Stimulated activated naive B cell treated with anti-CD40 and anti-IgM and Interleukin-4, amounts not matched to agents 10 μg/mL and 1 μg/mL and 100 μg/mL, for 72 hours (primary cell): ENCODE measurements around the gene ELFN1.

Experiments used
- ATAC-seq, 2 donors: fragments of 150-1000 bp; cut with Tn5 transposase; replicated peaks; 2 replicates each; pipeline ENCODE4 v1.10.0; 2021; ENCODE audit warnings: moderate library complexity in 1 of 2
- DNase-seq: peaks from one replicate; pipeline ENCODE4 v3.0.0; 2021
- H3K27ac Mint-ChIP-seq: one replicate; pipeline ENCODE4 v1.8.0; 2022; ENCODE audit warnings: mild to moderate bottlenecking, mixed read lengths
- H3K27me3 Mint-ChIP-seq, 2 donors: one replicate each; pipeline ENCODE4 v1.8.0; 2022; ENCODE audit warnings: mixed read lengths in 2 of 2
- H3K36me3 Mint-ChIP-seq, 2 donors: one replicate each; pipeline ENCODE4 v1.8.0; 2022; ENCODE audit warnings: mixed read lengths in 2 of 2, mild to moderate bottlenecking in 1 of 2
- H3K4me1 Mint-ChIP-seq, 2 donors: one replicate each; pipeline ENCODE4 v1.8.0; 2022; ENCODE audit warnings: mixed read lengths in 2 of 2, mild to moderate bottlenecking in 1 of 2
- H3K4me3 Mint-ChIP-seq, 2 donors: one replicate each; pipeline ENCODE4 v1.8.0; 2022; ENCODE audit warnings: mild to moderate bottlenecking in 2 of 2, mixed read lengths in 2 of 2, moderate library complexity in 1 of 2
- H3K9me3 Mint-ChIP-seq, 2 donors: one replicate each; pipeline ENCODE4 v1.8.0; 2022; ENCODE audit warnings: mixed read lengths in 2 of 2, mild to moderate bottlenecking in 1 of 2

Gene ELFN1

GRCh38 chr7:1727812-1728570 lies 57.9 kb downstream of the ELFN1 start:
- peaks cover 0 to 3% of the 10 kb centered on the region in 2 donors for H3K36me3 Mint-ChIP-seq
- H3K4me1 Mint-ChIP-seq: no peaks in the 10 kb centered on the region
- H3K9me3 Mint-ChIP-seq: no peaks in the 10 kb centered on the region
- peaks cover 15 to 20% of the 10 kb centered on the region in 2 donors for H3K27me3 Mint-ChIP-seq
- no peak overlapping the region for H3K4me3 Mint-ChIP-seq
- ATAC-seq (no peak), DNase-seq (no peak)
- H3K27ac Mint-ChIP-seq: no peak overlapping the region

GRCh38 chr7:1729183-1729582 lies 59.1 kb downstream of the ELFN1 start:
- Mint-ChIP-seq H3K4me3 (no peak overlapping the region), H3K9me3 (no peaks in the 10 kb centered on the region), H3K4me1 (no peaks in the 10 kb centered on the region), H3K27ac (no peak overlapping the region), H3K36me3 (peaks cover 0 to 3% of the 10 kb centered on the region in 2 donors), H3K27me3 (peaks cover 15 to 23% of the 10 kb centered on the region in 2 donors)
- ATAC-seq: no peak
- DNase-seq: no peak

GRCh38 chr7:1729773-1730172 lies 59.7 kb downstream of the ELFN1 start:
- H3K27me3 Mint-ChIP-seq: peaks cover 15 to 20% of the 10 kb centered on the region in 2 donors

GRCh38 chr7:1732072-1732471 lies 62.0 kb downstream of the ELFN1 start:
- Mint-ChIP-seq H3K27ac (no peak overlapping the region), H3K4me1 (no peaks in the 10 kb centered on the region)

More at GRCh38 chr7:1729773-1730172, 59.7 kb downstream of the ELFN1 start:
- no peak for DNase-seq
- ATAC-seq: no peak
- H3K4me1 Mint-ChIP-seq: no peaks in the 10 kb centered on the region
- H3K36me3 Mint-ChIP-seq: peaks cover 0 to 3% of the 10 kb centered on the region in 2 donors
- H3K4me3 Mint-ChIP-seq: no peak overlapping the region
- no peaks in the 10 kb centered on the region for H3K9me3 Mint-ChIP-seq
- no peak overlapping the region for H3K27ac Mint-ChIP-seq

GRCh38 chr7:1732645-1733044 lies 62.6 kb downstream of the ELFN1 start:
- Mint-ChIP-seq H3K4me1 (no peaks in the 10 kb centered on the region), H3K9me3 (no peaks in the 10 kb centered on the region), H3K27ac (no peak overlapping the region), H3K36me3 (peaks cover 0 to 3% of the 10 kb centered on the region in 2 donors), H3K27me3 (peaks cover 14 to 24% of the 10 kb centered on the region in 2 donors), H3K4me3 (no peak overlapping the region)
- no peak for ATAC-seq
- DNase-seq: no peak

More at GRCh38 chr7:1732072-1732471, 62.0 kb downstream of the ELFN1 start:
- H3K9me3 Mint-ChIP-seq: no peaks in the 10 kb centered on the region
- DNase-seq (no peak), ATAC-seq (no peak)
- H3K36me3 Mint-ChIP-seq: peaks cover 0 to 3% of the 10 kb centered on the region in 2 donors
- H3K27me3 Mint-ChIP-seq: peaks cover 14 to 19% of the 10 kb centered on the region in 2 donors
- no peak overlapping the region for H3K4me3 Mint-ChIP-seq

- H3K36me3 Mint-ChIP-seq: peaks cover 0 to 3% of the 10 kb centered on the region in 2 donors
- H3K4me1 Mint-ChIP-seq: peaks cover 4 to 6% of the 10 kb centered on the region in 2 donors
- H3K27ac Mint-ChIP-seq: no peak overlapping the region
Observed at GRCh38 chr7:1733206-1733907, 63.3 kb downstream of the ELFN1 start.

GRCh38 chr7:1733908-1734730 lies 64.0 kb downstream of the ELFN1 start:
- no peak for DNase-seq
- Mint-ChIP-seq H3K9me3 (no peaks in the 10 kb centered on the region), H3K27ac (no peak overlapping the region), H3K4me3 (no peak overlapping the region), H3K27me3 (peaks cover 26 to 32% of the 10 kb centered on the region in 2 donors), H3K4me1 (peaks cover 9 to 13% of the 10 kb centered on the region in 2 donors), H3K36me3 (peaks cover 3 to 6% of the 10 kb centered on the region in 2 donors)
- no peak for ATAC-seq

More at GRCh38 chr7:1733206-1733907, 63.3 kb downstream of the ELFN1 start:
- ATAC-seq: no peak
- H3K9me3 Mint-ChIP-seq: no peaks in the 10 kb centered on the region
- no peak overlapping the region for H3K4me3 Mint-ChIP-seq
- H3K27me3 Mint-ChIP-seq: peaks cover 18 to 29% of the 10 kb centered on the region in 2 donors
- no peak for DNase-seq

- Mint-ChIP-seq H3K4me3 (no peak overlapping the region), H3K4me1 (peaks cover 10 to 13% of the 10 kb centered on the region in 2 donors), H3K9me3 (no peaks in the 10 kb centered on the region), H3K36me3 (peaks cover 3% of the 10 kb centered on the region in 2 donors), H3K27ac (no peak overlapping the region), H3K27me3 (peaks cover 36 to 38% of the 10 kb centered on the region in 2 donors)
- ATAC-seq (no peak), DNase-seq (no peak)
Observed at GRCh38 chr7:1735262-1735661, 65.2 kb downstream of the ELFN1 start.

- no peaks in the 10 kb centered on the region for H3K9me3 Mint-ChIP-seq
- no peak overlapping the region for H3K27ac Mint-ChIP-seq
- peaks cover 3% of the 10 kb centered on the region in 2 donors for H3K36me3 Mint-ChIP-seq
- no peak for ATAC-seq
- no peak for DNase-seq
- H3K4me1 Mint-ChIP-seq: peaks cover 10 to 13% of the 10 kb centered on the region in 2 donors
- peaks cover 37 to 38% of the 10 kb centered on the region in 2 donors for H3K27me3 Mint-ChIP-seq
- no peak overlapping the region for H3K4me3 Mint-ChIP-seq
Observed at GRCh38 chr7:1735806-1736483, 65.9 kb downstream of the ELFN1 start.

- DNase-seq (no peak), ATAC-seq (no peak)
- H3K4me1 Mint-ChIP-seq: peaks cover 13 to 16% of the 10 kb centered on the region in 2 donors
- peaks cover 40 to 42% of the 10 kb centered on the region in 2 donors for H3K27me3 Mint-ChIP-seq
- H3K36me3 Mint-ChIP-seq: peaks cover 3% of the 10 kb centered on the region in 2 donors
- H3K9me3 Mint-ChIP-seq: no peaks in the 10 kb centered on the region
- no peak overlapping the region for H3K27ac Mint-ChIP-seq
- no peak overlapping the region for H3K4me3 Mint-ChIP-seq
Observed at GRCh38 chr7:1736484-1736817, 66.4 kb downstream of the ELFN1 start.

- ATAC-seq: no peak
- no peak for DNase-seq
- peaks cover 13 to 20% of the 10 kb centered on the region in 2 donors for H3K4me1 Mint-ChIP-seq
- H3K27ac Mint-ChIP-seq: no peak overlapping the region
- no peaks in the 10 kb centered on the region for H3K9me3 Mint-ChIP-seq
- no peak overlapping the region for H3K4me3 Mint-ChIP-seq
- peaks cover 3% of the 10 kb centered on the region in 2 donors for H3K36me3 Mint-ChIP-seq
- peaks cover 42 to 44% of the 10 kb centered on the region in 2 donors for H3K27me3 Mint-ChIP-seq
Observed at GRCh38 chr7:1736830-1737229, 66.8 kb downstream of the ELFN1 start.

GRCh38 chr7:1737523-1737922 lies 67.4 kb downstream of the ELFN1 start:
- Mint-ChIP-seq H3K4me3 (no peak overlapping the region), H3K27me3 (peaks cover 35 to 47% of the 10 kb centered on the region in 2 donors), H3K9me3 (no peaks in the 10 kb centered on the region), H3K36me3 (peaks cover 3% of the 10 kb centered on the region in 2 donors), H3K27ac (no peak overlapping the region), H3K4me1 (peaks cover 13 to 24% of the 10 kb centered on the region in 2 donors)
- no peak for DNase-seq
- no peak for ATAC-seq

- Mint-ChIP-seq H3K27me3 (peaks cover 39 to 50% of the 10 kb centered on the region in 2 donors), H3K4me3 (no peak overlapping the region), H3K36me3 (peaks cover 3% of the 10 kb centered on the region in 2 donors), H3K27ac (no peak overlapping the region), H3K9me3 (no peaks in the 10 kb centered on the region), H3K4me1 (peaks cover 16 to 28% of the 10 kb centered on the region in 2 donors)
- ATAC-seq (no peak), DNase-seq (no peak)
Observed at GRCh38 chr7:1737956-1738355, 67.9 kb downstream of the ELFN1 start.
